OCI-LY1 (cell line): ENCODE measurements around the gene MAPK1.

Source experiments
- EZH2 ChIP-seq: fragments of 200-600 bp; sonication (generic), shearing (Covaris generic); IDR thresholded peaks from 2 replicates; pipeline ENCODE4 v1.8.0; 2017; ENCODE audit warnings: borderline replicate concordance, mixed run types, mild to moderate bottlenecking, antibody characterized with exemption, low read length, moderate library complexity, mixed read lengths
- TF ChIP-seq, protein P1 (sequence below): fragments of 200-600 bp; sonication (generic), shearing (Covaris generic); IDR thresholded peaks from 2 replicates; pipeline ENCODE4 v1.5.1; 2017; ENCODE audit warnings: mild to moderate bottlenecking, antibody characterized with exemption, low read length, moderate library complexity, mixed read lengths

DNA sequence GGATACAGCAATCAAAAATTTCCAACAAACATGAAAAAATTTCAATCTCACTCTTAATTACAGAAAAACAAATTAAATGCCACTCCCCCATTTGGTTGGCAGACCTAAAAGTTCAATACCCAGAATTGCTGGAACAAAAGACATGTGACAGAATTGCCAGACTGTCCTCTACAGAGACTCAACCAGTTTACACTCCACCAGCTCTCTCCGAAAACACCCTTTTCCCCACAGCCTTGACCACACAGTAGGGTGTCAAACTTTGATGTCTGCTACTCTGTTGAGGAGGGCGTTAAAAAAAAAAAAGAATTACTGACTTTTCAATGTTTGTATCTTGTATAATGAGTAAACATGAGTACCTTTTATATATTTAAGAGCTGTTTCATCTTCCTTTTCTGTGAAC is 87.2 kb downstream of the MAPK1 start:
- TF ChIP-seq, protein P1, sequence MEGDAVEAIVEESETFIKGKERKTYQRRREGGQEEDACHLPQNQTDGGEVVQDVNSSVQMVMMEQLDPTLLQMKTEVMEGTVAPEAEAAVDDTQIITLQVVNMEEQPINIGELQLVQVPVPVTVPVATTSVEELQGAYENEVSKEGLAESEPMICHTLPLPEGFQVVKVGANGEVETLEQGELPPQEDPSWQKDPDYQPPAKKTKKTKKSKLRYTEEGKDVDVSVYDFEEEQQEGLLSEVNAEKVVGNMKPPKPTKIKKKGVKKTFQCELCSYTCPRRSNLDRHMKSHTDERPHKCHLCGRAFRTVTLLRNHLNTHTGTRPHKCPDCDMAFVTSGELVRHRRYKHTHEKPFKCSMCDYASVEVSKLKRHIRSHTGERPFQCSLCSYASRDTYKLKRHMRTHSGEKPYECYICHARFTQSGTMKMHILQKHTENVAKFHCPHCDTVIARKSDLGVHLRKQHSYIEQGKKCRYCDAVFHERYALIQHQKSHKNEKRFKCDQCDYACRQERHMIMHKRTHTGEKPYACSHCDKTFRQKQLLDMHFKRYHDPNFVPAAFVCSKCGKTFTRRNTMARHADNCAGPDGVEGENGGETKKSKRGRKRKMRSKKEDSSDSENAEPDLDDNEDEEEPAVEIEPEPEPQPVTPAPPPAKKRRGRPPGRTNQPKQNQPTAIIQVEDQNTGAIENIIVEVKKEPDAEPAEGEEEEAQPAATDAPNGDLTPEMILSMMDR = no peak
- TF ChIP-seq EZH2 = no peak
